Smooth muscle cell of the umbilical artery (primary cell): ENCODE data around the gene SS18. TPM values are rescaled to one million over a fixed set of nuclear protein-coding genes. Genes with fewer than 3 reads are reported as not detected.

Source experiments
- total RNA-seq: library from RNA; depleted of rRNA; stranded (reverse); fragments of >200 nt; gene quantifications from 2 replicates; pipeline ENCODE4 v1.2.3, GENCODE V29; 2014

The SS18 gene, protein sequence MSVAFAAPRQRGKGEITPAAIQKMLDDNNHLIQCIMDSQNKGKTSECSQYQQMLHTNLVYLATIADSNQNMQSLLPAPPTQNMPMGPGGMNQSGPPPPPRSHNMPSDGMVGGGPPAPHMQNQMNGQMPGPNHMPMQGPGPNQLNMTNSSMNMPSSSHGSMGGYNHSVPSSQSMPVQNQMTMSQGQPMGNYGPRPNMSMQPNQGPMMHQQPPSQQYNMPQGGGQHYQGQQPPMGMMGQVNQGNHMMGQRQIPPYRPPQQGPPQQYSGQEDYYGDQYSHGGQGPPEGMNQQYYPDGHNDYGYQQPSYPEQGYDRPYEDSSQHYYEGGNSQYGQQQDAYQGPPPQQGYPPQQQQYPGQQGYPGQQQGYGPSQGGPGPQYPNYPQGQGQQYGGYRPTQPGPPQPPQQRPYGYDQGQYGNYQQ
- 143 and 156 TPM in 2 replicates for total RNA-seq

GRCh38 chr18:26090130-26091046 is at the start of gene SS18:
Gene SS18, minus strand, starts transcription at chr18:26090613. Its CDS starts 44 bp downstream, at chr18:26090569.

GRCh38 chr18:26133652-26134051 is 43.2 kb upstream of the SS18 start, which contains the start of gene PSMA8:
Gene PSMA8, plus strand, starts transcription at chr18:26133869. Its CDS starts 97 bp downstream, at chr18:26133966.

Other genes with a start within 250 kb of the SS18 start
- not detected in 2 replicates for gene PSMA8, start 43.3 kb upstream of the SS18 start, total RNA-seq
- 1.5 and 1.9 TPM in 2 replicates for gene TAF4B, start 135.8 kb upstream of the SS18 start, total RNA-seq